NB4 (cell line): Measurements from ENCODE around the gene WDR86.

Source experiments
- DNase-seq: peaks from one replicate; pipeline ENCODE4 v3.0.0; 2010; ENCODE audit warnings: low read depth
- H3K4me3 ChIP-seq: one replicate; pipeline ENCODE4 v1.5.1; 2011; ENCODE audit warnings: mild to moderate bottlenecking, low read depth, low read length, moderate library complexity
- MYC ChIP-seq: IDR thresholded peaks from 2 replicates; pipeline ENCODE4 v1.6.1; 2011; ENCODE audit warnings: low read depth, low read length
- POLR2A ChIP-seq: IDR thresholded peaks from 2 replicates; pipeline ENCODE4 v1.6.1; 2011; ENCODE audit warnings: mild to moderate bottlenecking; ENCODE audit not compliant: insufficient read length; ENCODE audit errors: extremely low read depth
- TF ChIP-seq, protein P1 (sequence below): IDR thresholded peaks from one replicate; pipeline ENCODE4 v1.5.1; 2012; ENCODE audit warnings: low read depth, low read length
- TF ChIP-seq, protein P2 (sequence below): IDR thresholded peaks from 2 replicates; pipeline ENCODE4 v1.6.1; 2011; ENCODE audit warnings: low read depth, low read length

The WDR86 gene

DNA sequence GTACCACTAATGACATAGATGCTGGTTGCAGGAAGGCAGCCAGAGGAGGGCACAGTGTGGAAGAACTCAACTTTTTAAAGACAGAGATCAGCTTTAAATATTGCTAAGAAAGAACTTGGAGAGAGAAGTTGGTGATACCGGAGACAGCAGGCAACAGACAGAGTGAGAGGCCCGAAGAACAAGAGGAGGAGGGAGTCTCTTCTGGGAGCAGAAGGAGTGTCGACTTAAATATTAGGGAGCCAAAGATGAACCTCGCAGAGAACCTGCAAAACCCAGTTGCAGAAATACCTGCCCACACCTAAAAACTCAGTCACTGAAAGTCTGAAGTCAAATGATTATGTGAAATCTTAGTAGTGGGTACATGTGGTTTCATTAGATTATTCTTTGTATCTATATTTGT, 3.4 kb upstream of the WDR86 start:
- no peak overlapping the region for H3K4me3 ChIP-seq
- DNase-seq: no peak
- TF ChIP-seq, protein P1, sequence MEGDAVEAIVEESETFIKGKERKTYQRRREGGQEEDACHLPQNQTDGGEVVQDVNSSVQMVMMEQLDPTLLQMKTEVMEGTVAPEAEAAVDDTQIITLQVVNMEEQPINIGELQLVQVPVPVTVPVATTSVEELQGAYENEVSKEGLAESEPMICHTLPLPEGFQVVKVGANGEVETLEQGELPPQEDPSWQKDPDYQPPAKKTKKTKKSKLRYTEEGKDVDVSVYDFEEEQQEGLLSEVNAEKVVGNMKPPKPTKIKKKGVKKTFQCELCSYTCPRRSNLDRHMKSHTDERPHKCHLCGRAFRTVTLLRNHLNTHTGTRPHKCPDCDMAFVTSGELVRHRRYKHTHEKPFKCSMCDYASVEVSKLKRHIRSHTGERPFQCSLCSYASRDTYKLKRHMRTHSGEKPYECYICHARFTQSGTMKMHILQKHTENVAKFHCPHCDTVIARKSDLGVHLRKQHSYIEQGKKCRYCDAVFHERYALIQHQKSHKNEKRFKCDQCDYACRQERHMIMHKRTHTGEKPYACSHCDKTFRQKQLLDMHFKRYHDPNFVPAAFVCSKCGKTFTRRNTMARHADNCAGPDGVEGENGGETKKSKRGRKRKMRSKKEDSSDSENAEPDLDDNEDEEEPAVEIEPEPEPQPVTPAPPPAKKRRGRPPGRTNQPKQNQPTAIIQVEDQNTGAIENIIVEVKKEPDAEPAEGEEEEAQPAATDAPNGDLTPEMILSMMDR: no peak
- TF ChIP-seq, protein P2, sequence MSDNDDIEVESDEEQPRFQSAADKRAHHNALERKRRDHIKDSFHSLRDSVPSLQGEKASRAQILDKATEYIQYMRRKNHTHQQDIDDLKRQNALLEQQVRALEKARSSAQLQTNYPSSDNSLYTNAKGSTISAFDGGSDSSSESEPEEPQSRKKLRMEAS: no peak
- TF ChIP-seq MYC (no peak), POLR2A (no peak)

DNA sequence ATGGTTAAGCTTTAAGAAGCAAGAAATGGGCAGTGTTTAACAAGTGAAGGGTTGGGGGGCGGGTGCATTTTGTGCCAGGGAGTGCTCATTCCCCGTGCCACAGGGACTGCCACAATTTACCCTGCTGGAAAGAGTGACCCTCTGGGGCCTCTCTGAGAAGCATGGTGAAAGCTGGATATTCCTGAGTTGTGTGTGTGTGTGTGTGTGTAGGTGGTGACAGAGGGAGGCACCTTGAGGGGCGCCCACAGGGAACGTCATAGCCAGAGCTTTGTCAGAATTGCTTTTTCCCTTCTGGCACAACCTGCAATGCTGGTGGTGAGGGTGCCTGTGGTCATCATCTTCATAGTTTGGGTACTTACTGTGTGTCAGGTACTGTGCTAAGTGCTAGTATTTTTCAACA, 2.5 kb upstream of the WDR86 start:
- TF ChIP-seq, protein P1: no peak
- TF ChIP-seq POLR2A (no peak), MYC (no peak)
- TF ChIP-seq, protein P2: no peak
- no peak overlapping the region for H3K4me3 ChIP-seq
- no peak for DNase-seq

DNA sequence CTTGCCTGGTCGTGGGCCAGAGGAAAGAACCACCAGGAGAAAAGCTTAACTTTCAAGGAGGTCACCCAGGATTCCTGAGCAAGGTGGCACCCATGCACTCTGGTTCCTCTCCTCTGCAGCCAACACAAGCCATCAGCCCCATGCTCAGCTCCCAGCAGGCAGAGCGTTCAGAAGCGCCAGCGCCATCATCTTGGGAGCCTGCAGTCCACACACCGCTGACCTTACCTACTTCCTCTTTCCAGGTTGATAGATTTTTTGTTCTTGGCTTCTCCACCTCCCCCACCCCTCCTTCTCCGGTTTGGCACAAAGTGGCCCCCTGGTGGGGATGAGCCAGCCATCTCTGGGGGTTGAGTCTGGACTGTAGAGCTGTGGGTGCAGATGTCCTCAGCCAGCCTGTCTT, 1.7 kb upstream of the WDR86 start:
- TF ChIP-seq, protein P1: peak; percentile 70
- TF ChIP-seq, protein P2: peak; percentile 69
- TF ChIP-seq POLR2A: peak; percentile 21
- no peak; the same call in 1 of the 2 replicates for TF ChIP-seq MYC
- peak overlapping the region; percentile 22 for H3K4me3 ChIP-seq
- peak; percentile 99 for DNase-seq

DNA sequence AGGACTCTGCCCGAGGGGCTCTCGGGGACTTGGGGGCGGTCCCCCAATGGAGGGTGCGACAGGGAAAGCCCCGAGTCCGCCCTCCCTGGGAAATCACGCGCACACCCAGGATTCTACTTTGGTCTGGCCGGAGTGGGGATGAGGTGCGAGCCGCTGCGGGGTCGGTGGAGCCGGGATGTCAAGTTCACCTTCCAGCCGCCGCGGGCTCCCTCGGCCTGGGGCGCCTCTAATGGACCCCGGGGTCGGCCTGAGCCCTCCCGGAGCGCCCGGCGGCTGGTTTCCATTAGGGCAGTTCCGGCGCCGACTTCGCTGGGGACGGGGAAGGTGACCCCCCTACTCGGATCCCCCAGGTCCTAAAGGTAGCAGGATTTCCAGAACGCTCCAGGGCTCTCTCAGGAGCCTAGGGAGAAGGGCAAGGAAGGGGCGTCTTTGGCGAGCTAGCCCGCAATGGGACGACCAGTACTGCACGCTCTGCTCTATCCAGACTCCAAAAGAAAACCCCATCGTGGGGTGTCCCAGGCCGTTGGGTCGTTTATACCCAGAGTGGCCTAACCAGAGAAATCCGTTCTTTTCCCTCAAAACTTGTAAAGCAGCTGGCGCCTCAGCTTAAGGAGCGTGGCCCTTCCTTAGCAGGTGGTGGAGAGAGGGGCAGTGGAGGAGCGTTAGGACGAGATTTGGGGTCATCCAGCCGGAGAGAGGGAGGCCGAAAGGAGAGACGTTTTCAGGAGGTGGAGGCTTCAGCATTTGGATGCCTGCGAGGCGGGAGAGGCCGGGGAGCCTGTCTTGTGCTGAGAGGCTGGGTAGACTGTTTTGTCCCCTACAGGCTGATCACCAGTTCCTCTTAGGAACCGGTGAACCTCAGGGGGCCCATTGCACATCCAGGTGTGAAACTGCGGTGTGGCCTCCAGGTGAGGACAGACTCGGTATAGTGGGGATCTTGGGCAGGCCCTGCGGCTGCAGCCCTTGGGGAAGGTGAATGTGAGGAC, 860 bp upstream of the WDR86 start:
- no peak for DNase-seq
- H3K4me3 ChIP-seq: no peak overlapping the region
- TF ChIP-seq, protein P1: no peak
- TF ChIP-seq, protein P2: no peak
- TF ChIP-seq POLR2A (no peak), MYC (no peak)

DNA sequence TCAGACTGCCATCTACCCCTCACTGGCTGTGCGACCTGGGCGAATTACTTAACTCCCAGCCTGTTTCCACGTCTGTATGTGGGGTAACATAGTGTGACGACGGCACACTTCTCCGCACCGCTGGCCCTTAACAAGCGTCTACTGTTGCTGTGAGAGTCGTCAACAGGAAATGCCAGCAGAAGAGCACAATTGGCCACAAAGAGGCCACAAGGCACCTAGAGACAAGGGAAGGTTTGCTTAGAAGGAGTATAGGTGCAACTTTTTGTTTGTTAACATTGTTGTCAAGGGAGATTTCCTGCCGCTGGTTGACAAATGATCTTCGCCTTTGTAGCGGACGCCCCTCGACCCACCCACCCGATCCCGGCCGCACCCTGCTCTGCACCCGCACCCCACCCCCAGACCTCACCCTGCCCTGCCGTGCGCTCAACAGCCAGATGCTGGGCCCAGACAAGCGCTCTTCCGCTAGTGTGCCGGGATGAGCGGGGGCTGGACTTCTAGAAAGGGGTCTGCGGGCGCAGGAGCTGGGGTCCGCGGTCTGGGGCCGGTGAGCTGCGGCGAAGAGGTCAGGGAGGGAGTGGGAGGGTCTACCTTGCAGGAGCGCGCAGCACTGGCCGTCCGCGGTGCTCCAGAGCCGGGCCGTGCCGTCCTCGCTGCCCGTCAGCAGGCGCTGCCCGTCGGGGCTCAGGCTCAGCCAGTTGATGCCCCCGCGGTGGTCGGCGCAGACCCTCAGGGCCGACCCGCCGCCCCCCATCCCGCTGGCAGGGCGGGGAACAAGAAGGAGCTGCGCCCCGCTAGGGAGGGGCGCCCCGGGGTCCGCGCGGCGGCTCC, 785 bp downstream of the WDR86 start:
- TF ChIP-seq, protein P2: no peak
- TF ChIP-seq POLR2A: no peak
- peak; percentile 57 for DNase-seq
- no peak overlapping the region for H3K4me3 ChIP-seq

DNA sequence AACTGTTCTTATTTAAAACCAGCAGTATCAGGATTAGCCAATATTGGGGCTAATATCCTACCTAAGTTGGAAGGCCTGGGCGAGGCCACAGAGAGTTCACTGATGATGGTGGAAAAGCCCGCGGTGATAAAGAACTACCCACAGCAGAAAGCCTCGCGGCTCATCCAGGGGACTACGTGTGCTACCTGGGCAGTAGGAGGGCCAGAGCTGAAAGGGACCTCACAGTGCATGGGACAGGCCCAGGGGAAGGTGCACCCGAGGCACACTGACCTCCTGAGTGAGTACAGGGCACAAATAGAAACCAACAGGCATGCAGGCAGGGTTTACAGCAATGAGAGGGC, 1.4 kb downstream of the WDR86 start:
- H3K4me3 ChIP-seq: no peak overlapping the region
- DNase-seq: no peak
- TF ChIP-seq, protein P2: peak; percentile 27; the same call in 1 of the 2 replicates
- TF ChIP-seq POLR2A: no peak
- TF ChIP-seq, protein P1: no peak
